CD4-positive, alpha-beta T cell treated with Interleukin-10 for 1 hour (primary cell): ENCODE data around the gene RECK.
A peak's percentile ranks its signal among the peaks of the same experiment; 100 is the strongest.
"Not testable (repeated sequence)": the region's sequence is repeated elsewhere in the genome, so short reads cannot be mapped to it uniquely, and the experiment has no call there.

Source experiments
- DNase-seq: peaks from one replicate; pipeline ENCODE4 v3.0.0-alpha.2; 2020

Gene RECK

DNA sequence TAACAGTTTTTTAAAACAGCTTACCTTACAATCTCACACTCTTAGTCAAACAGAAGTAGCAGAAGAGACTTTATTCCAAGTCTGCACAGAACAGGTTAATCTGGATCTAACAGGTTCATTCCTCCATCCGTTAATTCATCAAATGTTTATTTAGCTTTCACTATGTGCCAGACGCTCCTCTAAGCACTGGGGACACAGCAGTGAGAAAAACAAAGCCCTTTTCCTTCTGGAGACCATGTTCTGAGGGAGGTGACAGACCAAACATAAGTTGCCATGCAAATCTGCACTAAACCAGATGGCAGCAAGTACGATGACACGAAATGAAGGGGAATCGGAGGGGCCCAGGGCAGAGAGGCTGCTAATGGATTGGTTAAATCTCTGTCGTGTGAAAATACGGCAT lies 82.8 kb downstream of the RECK start:
- DNase-seq = no peak

DNA sequence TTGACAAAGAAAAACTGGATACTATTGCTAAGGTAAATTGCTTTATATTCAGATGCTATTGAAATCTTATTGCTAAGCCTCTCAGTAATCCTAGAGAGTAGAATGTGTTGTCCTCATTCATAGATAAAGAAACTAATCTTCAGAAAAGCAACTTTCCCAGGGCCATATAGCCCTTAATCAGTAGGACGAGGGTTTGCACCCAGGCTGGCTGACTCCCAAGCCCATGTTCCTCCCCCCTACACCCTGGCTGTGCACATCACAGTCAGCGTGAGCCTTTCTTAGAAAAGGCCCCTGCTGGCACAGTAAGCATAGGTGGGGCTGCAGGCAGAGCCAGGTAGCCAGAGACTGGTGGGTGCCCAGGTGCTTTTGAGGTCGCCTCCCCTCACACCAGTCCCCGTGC lies 84.0 kb downstream of the RECK start:
- DNase-seq = no peak

DNA sequence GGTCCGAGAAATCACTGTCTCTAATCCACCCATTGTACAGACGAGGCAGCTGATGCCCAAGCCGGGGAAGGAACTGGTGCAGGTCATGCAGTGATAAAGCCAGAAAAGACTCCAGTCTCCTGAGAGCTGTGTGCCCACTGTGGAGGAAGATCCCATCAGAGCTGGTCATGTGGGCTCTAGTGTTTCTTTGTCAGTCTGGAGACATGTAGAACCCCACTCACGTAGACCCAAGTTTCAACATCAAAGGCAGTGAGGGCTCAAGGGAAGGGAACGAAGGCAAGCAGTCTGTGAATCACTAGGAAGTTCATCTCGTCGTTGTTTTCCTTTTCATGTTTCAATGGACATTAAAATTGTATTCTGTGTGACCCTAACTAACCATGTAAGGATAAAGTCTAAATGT lies 85.3 kb downstream of the RECK start:
- DNase-seq = no peak

DNA sequence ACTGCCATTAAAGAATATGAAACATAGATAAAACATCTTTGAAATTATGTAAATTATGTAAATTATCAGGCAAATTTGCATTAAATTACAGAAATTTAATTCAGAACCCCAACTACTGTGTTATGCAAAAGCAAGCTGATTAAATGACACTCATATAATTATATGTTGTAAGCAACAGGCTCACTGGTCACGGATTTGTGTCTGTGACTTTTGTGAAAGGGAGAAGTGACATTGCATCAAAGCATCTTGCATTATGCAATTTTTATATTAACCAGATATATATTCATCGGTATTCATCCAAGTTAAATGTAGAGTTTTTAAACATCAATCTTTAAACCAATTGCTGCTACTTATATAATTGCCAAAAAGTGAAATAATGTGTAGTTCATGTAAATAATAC lies 86.8 kb downstream of the RECK start:
- DNase-seq = no peak

DNA sequence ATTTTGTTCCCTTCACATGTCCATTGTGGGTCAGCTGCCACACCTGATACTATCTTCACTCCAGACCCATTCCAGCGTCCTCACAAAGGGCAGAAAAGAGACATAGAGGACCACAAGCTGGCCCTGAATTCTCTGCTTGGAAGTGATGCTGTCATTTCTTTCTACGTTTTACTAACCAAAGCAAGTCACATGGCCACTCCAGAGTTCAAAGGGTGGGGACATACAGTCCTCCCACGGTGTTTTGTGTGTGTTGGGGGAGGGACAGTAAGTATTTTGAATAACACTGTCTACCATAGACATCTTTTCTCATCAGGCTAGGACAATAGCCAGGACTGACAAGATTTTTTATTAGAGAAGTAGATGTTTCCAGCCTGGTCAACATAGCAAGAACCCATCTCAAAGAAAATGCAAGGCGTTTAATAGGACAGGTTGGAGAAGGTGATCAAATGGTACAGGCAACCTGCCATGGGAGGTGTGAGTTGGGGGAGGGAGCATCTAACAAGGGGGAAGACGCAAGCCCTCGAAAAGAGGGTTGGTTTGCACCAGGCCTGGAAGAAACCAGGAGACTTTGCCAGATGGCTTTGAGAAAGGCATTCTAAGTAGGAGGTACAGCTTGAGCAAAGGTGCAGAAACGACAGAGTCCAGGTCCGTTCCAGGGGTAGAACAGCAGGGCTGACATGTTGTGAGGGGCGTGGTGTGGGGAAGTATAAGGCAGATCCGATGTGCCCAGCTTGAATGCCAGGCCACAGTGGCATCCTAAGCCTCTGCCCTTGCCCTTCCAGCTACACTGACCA lies 88.5 kb downstream of the RECK start:
- DNase-seq = no peak

DNA sequence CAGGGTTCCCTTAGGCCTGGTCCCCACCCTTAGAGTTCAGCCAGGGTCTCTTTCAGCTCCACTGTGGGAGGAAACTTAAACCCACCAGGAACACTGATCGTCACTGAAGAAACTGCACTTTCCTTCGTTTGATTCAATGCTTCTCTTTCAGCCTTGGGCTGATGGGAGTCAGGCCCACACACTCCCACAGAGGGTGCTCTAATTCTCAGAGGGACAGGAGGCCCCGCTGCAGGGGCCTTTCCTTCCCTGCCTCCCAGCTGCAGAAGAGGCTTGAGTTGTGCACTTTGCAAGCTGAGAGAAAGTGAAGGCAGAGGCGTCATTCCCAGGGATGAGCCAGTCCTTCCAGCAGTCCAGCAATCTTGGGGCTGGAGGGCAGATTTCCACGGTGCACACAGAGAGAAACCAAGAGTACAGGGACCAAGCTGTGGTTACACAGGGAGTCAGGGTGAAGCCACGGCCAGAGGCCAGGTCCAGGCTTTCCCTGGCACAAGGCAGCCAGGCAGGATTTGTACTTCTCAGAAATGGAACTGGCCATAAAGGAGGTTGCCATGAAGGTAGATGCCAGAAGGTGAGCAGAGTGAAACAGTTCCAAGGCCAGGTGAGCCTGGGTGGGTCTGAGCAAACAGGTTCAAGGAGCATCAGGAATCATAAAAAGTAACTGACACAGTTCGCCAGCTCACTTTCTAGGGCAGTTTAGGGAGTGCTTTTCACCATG lies 89.5 kb downstream of the RECK start:
- no peak for DNase-seq

DNA sequence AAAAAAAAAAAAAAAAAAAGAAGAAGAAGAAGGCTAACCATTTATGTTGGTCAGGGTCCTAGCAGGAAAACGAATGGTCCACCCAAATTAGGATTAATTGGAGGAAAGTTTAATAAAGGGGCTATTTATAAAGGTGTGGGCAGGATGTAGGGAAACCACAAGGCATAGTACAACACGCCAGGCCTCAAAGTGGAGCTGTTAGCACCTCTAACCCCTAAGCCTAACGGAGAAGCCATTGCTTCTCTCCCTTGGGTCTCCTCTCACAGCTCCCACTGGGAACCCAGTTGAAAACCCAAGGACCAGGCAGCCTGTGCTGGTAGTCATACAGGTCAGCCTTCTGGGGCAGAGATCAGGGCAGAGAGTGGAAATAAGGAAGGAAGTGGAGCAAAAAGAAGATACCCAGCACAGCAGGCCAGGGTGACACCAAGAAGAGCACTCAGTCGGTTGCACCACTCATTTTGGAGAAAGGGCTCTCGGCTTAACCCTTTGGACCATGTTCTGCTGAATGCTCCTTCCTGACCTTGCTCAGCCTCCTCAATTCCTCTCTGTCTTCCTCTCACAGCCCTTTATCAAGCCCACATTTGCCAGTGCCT lies 91.0 kb downstream of the RECK start:
- no peak for DNase-seq

DNA sequence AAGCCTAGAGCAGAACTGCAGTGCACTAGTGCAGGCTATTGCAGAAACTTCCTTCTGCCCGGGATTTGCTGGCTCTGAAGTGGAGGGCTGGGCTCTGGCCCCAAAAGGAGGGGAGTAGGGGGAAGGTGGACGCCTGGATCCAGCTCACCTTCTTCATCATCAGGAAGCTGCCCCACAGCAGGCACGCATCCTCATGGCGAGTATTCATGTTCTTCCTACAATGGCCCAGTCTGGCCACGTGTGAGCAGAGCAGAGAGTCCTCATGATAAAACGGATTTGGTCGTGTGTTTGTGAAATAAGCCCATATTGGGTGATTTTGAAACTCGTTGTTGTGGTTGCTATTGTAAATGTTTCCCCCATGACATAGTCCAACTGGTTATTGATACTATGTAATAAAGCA lies 91.6 kb downstream of the RECK start:
- no peak for DNase-seq

DNA sequence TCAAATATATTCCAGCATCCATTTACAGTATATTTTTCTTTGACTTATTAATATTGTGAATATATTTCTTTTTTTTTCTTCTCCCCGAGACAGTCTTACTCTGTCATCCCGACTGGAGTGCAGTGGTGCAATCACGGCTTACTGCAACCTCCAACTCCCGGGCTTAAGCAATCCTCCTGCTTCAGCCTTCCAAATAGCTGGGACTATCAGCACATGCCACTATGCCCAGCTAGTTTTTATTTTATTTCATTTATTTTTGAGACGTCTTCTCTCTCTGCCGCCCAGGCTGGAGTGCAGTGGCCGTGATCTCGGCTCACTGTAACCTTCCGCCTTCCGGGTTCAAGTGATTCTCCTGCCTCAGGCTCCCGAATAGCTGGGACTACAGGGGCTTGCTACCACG lies 92.4 kb downstream of the RECK start:
- DNase-seq = no peak

DNA sequence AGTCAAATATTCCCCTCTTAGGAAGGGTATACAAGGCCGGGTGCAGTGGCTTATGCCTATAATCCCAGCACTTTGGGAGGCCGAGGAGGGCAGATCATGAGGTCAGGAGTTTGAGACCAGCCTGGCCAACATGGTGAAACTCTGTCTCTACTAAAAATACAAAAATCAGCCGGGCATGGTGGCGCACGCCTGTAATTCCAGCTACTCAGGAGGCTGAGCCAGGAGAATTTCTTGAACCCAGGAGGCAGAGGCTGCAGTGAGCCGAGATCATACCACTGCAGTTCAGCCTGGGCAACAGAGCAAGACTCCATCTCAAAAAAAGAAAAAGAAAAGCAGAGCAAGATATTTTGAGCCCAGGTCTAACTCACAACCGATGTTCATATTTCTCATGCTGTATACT lies 95.0 kb downstream of the RECK start:
- DNase-seq = not testable (repeated sequence)

DNA sequence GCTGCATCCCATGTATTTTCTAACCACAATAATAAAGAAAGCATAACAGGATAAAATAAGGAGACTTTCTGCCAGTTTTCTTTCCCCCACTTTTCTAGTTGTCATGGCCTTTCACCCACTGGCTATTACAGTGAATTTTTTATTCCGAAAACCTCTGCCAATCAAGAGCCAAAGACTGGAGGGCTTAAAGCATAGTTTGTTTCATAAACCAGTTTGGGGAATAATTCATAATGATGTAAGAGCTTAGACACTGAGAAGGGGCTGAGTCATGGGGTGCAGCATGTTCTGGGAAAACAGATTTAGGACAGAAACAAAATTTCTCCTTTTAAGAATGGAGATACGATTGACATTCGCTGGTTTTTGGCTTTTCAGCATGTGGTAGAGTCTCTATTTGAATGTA lies 95.4 kb downstream of the RECK start:
- DNase-seq = no peak

DNA sequence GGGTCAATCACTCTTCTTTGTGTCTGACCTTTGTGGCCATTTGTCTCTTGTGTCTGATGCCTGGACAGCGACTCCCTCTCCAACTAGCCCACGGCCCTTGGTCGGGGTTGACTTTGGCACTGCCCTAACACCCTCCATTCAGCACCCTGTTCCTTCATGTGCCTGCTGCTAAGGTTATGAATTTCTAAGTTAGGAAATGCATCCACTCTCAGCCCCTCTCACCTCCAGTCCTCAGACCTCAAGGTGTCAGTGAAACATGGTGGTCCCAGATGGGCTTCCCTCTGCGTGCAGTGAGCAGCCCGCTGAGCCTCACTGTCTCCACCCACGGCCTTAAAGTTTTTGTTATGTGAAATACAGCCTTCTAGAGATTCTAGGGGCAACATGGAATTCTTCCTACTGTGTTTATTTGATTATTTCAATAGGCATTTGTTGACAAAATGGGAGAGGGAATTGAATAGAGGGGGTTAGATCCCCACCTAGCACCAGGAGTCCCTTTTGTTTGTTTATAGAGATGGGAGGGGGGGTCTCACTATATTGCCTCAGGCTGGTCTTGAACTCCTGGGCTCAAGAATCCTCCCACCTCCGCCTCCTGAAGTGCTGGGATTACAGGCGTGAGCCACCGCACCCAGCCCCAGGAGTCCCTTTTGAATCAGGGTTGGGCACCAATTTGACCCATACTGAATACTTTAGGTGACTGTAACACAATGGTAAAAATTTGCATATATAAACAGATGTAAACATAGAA lies 98.2 kb downstream of the RECK start:
- DNase-seq = no peak

DNA sequence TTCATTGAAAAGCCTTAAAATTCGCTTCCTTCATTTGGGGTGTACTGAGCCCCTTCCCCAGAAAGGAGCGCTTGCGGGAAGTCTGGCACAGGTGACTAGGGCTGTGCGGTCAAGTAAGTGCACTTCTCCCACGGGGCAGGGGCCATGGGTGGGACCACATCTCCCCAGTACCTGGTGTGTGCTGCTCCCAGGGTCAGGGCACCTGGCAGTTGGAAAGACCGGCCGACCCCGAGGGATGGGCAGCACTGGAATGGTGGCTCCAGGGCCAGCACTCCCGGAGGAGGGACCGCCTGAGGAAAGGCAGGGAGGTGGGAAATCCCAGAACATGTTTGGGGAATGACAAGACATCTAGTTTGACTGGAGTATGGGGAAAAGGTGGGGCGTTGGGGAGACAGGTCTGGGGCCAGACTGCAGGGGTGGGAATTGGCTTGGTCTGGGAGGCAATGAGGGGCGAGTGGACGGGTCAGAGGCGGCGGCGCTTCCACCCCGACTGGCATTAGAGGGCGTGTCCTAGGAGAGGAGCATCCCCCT lies 99.1 kb downstream of the RECK start:
- DNase-seq = no peak

DNA sequence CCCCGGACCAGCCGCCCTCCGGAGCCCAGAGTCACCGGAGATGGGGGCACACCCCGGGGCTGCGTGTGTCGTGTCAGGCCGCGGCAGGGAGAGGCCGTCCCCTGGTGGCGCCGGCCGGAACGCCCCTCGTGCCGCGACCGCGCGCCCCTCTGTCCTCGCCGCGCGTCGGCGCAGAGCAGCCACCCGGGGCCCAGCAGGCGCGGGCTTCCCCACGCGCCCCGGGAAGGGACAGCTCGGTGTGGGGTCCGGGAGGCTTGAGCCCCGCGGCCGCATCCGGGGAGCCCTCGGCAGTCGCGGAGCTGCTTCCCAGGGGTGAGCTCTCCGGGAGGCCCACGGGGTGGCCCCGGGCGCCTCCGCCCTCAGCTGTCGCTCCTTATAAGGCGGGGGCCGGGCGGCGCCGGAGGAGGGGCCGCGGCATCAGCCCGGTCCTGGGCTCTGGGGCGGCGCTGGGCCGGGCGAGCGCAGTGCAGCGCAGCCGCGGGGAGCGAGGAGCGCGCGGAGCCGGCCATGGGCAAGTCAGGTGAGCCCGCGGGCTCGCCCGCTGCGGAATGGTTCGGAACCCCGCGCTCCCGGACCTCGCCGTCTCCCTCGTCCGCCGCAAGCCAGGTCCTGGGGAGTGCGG lies 99.7 kb downstream of the RECK start, which contains the start of gene GLIPR2:
TSS of gene GLIPR2 (plus strand) at position 462 of the 622 bp plus-strand sequence. CDS start at position 508, 46 bp downstream.
- DNase-seq = peak; percentile 80

DNA sequence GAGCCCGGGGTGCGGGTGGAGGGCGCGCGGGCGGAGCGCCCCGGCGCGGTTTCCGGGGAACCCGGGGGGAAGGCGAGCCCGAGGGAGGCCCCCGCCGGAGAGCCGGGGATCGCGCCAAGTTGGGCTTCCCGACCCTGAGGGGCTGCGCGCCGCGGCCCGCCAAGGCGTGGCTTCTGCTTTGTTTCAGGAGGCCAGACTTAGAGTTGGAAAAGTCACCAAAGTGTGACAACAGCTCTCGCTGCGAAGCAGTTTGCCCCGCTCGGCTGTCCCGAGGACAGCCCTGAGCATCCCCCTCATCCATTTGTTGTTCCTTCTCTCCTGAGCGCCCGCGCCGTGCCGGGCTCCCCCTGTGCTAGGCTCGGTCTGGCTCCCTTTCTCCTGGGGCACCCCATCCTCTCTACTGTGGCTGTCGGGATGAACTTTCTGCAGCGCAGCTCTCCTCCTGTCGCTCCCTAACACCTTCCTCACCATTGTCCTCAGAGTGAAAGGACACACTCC lies 100.2 kb downstream of the RECK start:
- DNase-seq = no peak

DNA sequence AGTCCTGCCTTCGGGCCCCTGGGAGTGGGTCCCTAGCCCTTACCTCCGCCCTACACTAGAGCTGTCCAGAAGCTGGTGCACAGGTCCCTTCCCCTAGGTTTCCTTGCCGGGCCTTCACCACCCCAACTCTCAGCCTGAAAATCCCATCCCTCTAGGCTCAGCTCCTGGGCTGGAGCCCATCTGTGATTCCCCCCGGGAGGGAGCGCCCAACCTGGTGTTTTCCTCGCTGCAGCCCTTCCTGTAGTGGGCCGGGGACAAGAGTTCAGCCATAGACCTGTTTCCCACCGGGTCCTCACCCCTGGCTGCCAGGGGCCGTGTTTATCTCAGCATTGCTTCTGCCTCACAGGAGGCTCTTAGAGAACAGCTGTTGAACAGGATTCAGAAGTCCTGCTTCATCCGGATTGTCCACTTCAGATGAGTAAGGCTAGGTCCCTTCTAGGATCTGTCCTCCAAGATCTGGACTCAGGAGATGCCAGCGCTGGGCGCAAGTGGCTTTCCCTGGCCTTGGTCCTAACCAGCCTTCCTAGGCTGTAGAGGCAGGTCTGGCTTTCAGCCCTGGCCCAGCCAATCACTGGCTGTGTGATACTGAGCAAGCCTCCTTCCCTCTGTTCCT lies 100.8 kb downstream of the RECK start:
- DNase-seq = no peak

DNA sequence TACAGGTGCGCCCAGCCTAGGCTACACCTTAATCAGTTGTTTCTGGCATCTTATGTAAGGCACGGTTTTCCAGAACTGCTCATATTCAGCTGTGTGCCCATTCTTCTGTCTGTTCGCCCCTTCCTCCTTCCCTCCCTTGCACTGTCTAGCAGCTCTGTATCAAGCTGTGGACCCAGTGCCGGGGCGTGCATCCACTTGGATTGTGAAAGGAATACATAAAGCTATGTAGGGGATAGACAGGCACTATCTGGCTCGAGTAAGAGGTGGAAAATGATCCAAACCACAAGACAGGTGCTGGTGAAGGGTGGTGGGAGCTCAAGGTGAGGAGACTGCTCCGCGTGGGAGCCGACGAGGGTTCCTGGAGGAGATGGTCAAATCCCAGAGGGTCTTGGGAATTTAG lies 101.8 kb downstream of the RECK start:
- no peak for DNase-seq

DNA sequence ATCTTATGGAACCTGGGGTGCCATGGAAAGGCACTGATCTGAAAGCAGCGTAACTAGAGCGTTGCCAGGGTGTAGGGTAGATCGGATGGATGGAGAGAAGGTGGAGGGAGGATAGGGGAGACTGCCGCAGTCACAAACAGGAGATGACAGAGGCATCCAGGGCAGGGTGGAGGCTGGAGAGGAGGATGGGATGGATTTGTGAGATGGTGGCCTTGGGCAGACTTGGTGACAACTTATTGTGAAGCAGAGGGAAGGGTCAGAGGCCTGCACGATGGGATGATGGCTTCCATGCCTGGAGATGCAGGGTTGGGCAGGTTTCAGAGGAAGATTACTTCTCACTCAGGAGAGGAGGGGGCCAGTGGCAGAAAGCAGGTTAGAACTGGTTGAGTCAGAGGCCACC lies 102.2 kb downstream of the RECK start:
- DNase-seq = no peak

DNA sequence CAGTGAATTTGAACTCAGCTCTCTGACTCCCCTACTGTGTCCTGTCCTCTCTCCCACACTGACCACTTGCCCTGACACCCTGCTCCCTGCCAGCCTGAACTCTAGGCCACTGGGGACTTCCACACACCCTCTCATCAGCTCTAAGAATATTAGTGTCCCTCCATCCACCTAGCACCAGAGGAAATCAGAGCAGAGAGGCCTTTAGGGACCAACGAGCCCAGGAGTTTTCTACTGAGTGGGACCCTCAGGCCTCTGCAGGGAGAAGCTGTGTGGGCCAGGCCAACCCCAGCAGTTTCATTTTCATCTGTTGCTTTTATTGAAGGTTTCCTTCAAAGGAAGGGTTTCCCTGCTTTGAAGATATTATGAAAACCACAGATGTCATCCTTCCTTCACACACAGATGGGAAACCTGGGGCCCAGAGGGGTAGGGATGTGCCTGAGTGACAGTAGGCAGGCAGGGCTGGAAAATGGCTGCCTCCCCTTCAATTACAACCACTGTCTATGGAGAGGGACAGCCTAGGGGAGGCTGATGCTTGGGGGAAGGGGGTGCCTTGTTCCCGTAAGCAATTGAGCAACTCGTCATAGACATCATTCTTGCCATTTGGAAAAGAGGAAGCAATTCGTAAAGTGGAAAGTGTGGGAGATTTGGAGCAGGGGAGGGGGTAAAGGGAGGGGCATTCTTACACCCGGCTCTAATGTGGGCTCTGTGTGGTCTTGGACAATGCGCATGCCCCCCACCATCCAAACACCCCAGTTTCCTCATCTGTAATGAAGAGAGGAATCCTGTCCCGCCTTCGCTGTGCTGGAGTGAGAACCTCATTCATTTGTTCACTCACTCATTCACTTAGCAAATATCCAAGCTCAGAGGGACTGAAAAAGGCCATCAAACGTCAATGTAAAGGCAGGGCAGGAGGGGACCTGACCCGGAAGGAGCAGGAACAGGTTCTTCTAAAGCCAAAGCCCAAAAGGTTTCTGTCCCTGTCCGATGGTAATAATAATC lies 103.7 kb downstream of the RECK start:
- peak; percentile 48 for DNase-seq

DNA sequence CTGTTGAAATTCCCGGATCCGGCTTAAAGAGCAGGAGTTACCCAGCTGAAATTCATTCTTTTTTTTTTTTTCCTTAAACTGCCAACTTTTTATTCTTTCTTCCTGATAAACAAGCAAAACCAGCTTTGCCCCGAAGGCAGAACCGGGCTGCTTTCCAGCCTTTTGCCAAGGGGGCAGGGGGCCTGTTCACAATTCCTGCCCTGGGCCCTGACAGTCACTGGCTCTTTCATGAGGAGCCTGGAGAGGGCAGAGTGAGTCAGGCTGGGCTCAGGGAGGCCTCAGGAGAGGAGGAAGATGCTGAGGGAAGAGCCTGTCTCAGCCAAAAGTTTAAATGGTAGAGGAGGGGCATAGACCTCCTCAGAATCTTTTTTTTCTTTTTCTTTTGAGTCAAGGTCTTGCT lies 104.6 kb downstream of the RECK start:
- no peak for DNase-seq

DNA sequence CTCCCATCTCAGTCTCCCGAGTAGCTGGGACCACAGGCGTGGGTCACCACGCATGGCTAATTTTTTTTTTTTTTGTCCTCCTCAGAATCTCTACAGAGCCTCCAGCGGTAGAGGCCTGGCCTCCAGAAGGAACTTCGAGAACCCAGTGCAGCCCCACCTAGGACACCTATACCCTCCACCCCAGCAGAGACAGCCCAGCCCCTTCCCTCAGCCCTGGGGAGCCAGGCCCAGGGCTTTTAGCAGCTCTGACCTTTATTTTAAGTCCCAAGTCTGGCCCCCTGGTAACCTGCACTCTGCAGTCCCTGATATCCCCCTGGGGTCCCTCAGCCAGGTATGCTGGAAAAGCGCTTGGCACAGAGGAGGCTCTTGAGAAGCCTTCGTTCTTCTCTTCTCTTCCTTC lies 105.0 kb downstream of the RECK start:
- no peak for DNase-seq
